ENCODE results near the gene TH.

Gene TH

DNA sequence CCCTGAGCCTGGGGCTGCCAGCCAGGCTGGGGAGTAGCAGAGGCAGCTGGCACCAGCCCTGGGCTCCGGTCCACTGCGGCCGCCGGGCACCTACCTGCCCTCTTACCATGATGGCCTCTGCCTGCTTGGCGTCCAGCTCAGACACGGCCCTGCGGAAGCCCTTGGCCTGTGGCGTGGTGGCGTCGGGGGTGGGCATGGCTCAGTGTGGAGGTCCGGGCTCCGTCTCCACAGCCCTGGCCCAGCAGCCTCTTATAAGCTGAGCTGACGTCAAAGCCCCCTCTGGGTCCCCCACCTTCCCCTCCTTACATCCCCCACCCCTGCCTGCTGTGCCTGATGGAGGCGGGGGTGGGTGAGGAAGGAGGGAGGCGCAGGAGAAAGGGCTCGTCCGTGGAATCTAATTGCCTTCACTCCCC is at the start of gene TH:
TH (minus strand) TSS at position 225 of the 413 bp plus-strand sequence; CDS start at position 196, 29 bp downstream.
- no peak for DNase-seq

DNA sequence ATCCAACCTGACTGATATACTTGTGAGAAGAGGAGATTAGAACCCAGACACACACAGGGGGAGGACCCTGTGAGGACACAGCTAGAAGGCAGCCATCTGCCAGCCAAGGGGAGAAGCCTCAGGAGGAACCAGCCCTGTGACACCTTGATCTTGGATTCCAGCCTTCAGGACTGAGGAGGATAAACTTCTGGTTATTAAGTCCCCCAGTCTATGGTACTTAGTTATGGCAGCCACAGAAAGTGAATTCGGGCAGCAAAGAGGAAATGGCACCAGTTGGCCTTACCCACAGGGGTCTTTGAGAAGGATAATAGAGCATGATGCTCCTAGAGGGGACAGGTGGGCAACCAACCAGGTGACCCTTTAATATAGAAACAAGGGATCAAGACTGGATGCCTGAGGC is 49.4 kb upstream of the TH start:
- no peak for DNase-seq

DNA sequence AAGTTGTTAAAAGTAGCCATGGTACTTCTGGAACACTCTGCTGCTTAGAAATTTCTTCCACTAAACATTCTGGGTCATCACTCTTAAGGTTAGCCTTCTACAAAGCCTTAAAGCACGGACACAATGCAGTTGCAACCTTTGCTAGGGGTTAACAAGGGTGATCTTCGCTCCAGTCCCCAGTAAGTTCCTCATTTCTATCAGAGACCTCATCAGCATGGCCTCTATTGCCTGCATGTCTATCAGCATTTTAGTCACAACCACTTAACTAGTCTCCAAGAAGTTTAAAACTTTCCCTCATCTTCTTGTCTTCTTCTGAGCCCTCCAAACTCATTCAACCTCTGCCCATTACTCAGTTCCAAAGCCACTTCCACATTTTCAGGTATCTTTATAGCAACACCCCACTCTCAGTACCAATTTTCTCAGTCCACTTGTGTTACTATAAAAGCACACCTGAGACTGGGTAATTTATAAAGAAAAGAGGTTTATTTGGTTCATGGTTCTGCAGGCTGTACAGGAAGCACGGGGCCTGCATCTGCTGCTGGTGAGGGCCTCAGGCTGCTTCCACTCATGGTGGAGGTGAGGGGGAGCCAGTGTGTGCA is 48.7 kb upstream of the TH start:
- no peak for DNase-seq

DNA sequence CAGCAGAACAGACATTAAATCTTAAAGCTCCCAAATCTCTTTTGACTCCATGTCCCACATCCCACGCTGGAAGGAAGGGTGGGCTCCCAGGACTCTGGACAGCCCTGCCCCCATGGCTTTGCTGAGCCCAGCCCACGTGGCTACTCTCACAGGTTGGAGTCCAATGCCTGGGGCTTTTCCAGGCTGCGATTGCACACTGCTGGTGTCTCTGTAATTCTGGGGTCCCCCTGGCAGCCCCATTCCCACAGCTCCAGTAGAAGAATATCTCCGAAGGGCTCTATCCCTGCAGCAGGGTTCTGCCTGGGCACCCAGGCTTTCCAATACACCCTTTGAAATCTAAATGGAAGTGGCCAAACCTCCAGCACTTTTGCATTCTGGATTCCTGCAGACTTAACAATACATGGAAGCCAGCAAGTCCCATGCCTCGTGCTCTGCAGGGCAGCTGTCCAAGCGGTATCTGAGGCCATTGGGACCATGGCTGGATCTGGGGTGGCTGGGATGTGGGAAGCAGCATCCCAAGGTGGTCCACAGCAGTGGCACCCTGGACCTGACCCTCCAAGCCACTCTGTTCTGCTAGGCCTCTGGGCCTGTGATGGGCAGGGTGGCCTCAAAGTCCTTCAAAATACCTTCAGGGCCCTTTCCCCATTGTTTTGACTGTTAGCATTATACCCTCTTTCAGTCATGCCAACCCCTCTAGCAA is 47.9 kb upstream of the TH start:
- no peak for DNase-seq

DNA sequence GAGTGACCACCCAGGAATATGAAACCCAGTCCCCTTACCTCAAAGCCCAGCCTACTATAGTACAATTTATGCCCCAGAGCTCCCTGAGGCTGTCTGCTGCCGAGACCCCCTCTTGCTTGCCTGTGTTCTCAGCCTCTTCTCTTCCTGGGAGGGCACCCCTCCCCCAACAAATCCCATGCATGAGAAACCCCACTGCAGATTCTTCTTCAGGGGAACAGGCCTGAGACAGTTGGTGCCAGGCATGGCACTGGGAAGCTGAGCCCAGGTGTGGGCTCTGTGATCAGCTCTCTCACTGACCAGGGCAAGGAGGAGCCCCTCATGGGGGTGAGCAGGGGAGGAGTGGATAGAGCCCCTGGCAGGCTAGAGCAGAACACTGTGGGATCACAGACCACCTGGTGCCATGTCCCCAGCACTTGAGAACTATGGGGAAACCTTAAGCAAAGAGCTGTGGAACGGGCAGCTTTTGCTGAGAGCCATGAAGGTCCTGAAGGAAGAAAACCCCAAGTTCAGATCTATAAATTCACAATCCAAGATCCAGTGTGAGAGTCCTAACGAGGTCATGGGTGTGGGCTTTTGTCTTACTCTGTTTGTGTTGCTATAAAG is 46.5 kb upstream of the TH start:
- no peak for DNase-seq

DNA sequence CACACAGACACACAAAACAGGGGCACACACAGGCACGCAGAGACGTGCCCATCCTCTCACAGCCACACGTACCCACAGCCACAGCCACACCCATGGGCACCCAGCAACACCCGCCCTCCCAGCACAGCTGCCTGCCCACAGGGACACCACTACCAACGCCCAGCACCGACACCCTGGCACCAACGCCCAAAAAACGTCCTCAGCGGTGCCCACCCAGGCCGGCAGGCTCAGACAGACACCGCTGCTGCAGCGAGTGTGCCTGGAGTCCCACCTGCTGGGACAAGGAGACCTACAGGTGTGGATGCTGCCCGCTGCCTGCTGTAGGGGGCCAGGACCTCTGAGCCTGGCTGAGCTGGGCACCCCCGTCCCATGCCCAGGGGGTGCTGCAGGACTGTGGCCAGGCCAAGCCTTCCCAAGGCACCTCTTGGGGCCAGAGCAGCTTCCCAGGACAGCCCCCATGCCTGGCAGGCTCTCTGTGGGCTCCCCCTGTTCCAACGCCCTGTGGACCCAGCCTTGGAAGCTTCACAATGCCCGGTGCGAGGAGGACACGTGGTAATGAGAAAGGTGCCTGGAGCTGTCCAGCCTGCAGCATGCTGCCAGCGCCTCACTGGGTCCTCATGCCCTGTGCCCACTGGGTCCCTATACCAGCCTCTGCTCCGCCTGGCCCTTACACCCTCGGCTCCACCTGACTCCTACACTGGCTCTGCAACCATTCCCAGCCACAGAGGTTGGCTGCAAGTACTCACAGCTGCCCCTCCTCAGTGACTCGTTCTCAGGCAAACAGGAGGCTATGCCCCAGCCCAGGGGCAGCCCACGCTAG is 45.8 kb upstream of the TH start:
- DNase-seq, result no peak

GRCh38 chr11:2216400-2217064 is 44.9 kb upstream of the TH start:
- DNase-seq, result no peak

GRCh38 chr11:2215561-2216399 is 44.2 kb upstream of the TH start:
- DNase-seq, result no peak

DNA sequence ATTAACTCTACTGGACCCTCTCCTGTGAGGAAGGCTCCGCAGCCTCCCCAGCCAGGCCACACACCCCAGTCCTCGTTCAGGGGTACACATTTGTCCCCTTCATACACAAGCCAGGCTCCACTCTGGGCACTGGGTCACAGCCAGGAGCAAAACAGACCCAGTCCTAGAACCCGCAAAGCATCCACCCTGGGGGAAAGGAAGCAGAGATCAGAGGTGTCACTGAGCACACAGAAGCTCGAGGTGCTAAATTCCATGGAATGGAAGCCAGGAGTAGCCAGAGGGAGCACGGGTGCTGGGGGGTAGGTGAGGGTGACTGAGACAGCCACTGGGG is 43.6 kb upstream of the TH start:
- DNase-seq, result no peak

- DNase-seq, result no peak
Measured at GRCh38 chr11:2214527-2215229, 43.1 kb upstream of the TH start.

DNA sequence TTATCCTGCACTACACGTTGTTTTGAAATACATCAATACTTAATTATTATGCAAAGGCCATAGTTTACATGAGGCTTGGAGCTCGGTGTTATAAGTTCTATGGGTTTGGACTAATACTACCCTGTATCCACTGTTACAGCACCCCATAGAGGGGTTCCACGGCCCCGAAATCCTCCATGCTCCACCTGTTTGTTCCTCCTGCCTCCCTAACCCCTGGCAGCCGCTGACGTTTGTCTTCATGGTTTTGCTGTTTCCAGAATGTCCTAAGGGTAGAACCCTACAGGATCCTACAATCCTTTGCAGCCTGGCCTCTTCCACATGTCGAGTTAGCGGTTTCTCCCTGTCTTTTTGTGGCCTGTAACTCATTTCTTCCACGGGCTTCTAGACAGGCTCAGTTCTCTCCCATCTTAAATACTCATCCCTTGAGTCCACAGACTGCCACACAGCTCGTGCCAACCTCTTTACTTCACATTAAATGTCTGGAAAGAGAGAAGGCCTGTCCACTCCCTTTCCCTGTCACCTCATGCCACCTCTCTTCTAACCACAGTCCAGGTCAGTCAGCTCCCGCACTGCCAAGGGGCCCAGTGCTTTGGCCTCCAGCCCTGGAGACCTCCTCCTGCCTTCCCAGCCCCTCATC is 42.4 kb upstream of the TH start:
- DNase-seq, result no peak

GRCh38 chr11:2213384-2213842 is 41.8 kb upstream of the TH start:
- no peak for DNase-seq

DNA sequence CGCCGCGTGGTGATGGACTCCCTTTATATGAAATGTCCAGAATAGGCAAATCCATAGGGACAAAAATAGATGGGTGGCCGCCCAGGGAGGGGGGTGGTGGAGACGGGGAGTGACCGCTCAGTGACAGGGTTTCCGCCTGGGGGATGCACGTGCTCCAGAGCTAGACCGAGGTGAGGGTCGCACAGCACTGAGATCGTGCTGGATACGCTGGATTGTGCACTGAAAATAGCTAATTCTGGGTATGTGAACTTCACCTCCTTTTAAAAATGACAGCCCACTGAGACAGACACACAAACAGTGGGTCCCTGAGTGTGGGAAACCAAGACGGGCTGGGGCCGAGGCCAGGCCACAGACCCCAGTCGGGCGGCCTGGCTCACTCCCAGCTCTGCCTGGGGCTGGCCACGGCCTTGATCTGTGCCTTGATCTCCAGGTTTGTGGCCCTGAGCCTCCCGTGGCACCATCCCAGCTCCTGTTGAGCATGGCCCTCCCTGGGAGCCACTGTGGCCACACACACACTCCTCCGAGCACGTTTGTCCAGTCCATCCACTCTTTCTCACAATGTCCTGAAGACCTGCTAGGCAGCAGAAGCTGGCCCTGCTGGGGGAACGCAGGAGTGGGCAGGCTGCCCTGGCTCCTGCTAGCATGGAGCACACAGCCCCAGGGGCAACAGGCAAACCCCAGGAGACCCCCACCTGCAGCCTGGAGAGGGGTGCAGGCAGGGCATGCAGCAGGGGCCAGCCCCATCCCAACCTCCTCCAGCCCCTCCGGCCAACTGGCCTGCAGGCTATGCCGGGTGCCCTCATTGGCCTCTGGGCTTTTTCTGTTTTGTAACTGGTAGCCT is 41.0 kb upstream of the TH start:
- no peak for DNase-seq

DNA sequence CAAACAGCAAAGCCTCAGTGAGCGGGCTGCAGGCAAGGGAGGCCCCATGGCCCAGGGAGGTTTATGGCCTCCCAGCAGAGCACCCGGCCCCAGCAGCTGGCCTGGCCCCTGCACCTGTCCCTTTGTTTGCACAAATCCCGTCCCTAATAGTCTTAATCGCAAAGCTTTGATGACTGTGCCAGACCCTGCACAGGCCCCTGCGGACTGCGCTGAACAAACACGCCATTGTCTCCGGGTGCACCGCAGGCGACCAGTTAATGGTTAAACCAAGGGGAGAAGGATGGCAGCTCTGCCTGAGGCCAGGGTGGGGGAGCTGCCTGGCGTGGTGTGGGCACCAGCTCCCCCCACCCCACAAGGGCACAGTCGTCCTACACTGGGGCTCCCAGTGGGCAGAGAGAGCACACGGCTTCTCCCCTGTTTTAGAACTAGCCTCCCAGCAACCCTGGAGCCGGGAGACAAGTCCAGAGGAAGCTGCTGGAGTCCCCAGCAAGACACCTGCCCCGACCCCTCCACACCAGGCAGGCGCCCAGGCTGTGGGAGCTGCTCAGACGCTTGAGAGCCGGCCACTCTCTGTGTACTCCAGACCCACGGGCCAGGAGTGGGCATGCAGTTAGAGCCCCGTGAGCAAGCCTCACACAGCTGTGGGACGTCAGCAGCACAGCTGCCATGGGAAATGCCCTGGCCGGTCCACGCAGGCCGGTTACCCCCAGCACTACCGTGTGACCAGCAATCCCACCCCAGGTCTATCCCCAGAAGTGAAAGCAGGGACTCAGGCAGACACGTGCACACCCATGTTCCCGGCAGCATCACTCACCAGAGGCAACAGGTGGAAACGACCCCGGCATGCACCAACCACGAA is 39.7 kb upstream of the TH start:
- peak; percentile 29 for DNase-seq

DNA sequence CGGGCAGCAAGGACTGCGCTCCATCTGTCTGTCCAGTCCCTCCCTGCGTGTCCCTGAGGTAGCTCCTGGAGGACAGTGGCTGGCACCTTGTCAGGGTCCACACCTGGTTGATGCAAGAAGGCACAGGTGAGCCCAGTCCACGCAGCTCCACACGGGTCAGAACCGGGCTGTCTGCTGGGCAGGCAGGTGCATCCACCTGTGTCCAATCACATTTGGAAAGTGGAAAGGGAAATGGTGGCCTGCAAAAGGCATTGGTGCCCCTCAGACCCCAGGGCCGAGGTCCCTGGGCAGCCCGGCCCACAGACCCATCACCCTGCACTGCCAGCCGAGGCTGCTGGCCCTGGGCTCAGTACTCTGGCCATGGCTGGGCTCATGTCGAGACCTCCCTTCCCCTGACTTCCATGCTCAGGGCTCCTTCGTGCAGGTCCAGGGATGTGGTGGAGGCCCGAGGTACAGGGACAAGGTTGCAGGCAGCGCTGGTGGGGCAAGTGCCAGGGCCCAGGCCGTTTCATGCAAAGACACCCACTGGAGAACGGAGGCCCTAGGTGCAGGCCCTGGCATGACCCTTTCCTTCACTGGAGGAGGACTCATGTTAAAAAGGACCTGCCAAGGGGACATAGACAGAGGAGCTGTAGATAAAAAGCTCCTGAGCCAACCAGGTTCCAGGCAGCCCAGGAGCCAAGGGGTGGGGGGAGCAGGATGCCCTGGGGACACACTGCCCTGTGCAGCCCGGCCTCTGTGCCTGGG is 38.9 kb upstream of the TH start:
- DNase-seq, result no peak

DNA sequence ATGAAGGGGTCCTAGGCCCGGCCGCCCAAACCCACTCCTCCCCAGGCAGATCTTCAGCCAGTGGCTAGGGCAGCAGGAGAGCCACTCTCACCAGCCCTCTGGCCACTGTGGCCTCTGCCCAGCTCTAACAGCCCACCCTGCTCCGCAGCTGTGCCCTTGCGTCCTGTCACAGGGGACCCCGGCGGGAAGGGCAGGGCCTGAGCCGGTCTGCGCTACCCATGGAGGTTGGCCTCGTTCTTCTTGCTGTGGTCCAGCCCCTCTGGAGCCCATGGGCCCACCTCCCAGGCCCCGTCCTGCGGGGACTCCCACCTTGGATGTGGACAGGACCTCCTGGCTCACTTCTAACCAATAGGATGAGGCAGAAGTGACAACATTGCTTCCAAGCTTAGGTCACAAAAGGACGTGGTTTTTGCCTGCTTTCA is 38.3 kb upstream of the TH start:
- DNase-seq, result no peak

DNA sequence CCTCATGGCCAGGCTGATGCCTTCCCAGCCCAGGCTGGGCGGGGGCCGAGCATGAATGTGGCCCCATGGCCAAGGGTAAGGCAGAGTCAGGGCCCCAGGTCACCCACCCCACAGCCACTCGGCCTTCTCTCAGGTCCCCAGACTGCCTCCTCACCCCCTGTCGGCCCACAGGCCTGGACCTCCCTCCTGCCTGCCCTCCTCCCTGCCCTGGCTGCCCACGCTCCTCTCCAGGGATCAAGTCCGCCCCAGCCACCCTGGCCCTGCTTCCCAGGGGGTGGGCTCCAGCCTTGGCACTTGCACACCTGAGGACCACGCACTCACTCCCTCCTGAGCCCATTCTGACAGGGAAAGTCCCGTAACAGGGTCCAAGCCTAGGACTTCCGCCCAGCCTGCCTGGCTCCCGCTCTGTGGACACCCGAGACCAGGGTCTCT is 37.8 kb upstream of the TH start:
- DNase-seq, result no peak

GRCh38 chr11:2208691-2209369 is 37.2 kb upstream of the TH start:
- no peak for DNase-seq

Measured in NCI-H2029 treated with DMSO at 0.1 percent for 48 hours (cell line).